ENCODE results near the gene COMMD8. TPM values are rescaled to one million over a fixed set of nuclear protein-coding genes. Genes with fewer than 3 reads are reported as not detected.

The COMMD8 gene
- total RNA-seq, 2 experiments from 2014 or later = 4.4 to 5.4 TPM

DNA sequence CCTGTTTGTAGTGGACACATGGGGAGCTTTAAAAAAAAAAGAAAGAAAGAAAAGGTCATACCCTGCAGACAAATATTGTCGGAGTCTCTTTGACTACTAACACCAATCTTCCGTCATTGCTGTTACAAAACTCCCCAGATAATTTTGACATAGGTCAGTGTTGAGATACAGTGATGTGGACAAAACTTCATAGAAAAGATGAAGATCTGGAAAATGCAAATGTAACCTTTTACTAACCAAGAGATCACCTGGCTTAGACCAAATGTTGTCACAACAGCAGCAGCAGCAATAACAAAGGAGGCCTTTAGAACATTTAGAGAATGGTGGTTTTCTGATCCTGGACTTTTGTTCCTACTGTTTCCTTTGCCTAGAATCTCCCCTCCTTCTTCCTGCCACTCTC is 8.1 kb upstream of the COMMD8 start:
- Histone ChIP-seq H3K9me3 (ENCODE audit: control insufficient read depth in 1 of 2, insufficient read depth in 1 of 2, low read length in 2 of 2) (no peaks in the 10 kb centered on the region), H3K4me1 (ENCODE audit: insufficient read depth, low read length) (no peaks in the 10 kb centered on the region), H3K27ac (ENCODE audit: low read depth in 1 of 2, low read length in 2 of 2) (no peak overlapping the region), H3K27me3 (ENCODE audit: control insufficient read depth in 1 of 2, insufficient read depth in 2 of 2, low read length in 2 of 2) (peaks cover 0 to 3% of the 10 kb centered on the region in 2 experiments), H3K36me3 (ENCODE audit: insufficient read depth, low read length) (no peaks in the 10 kb centered on the region), H3K4me3 (ENCODE audit: low read length) (no peak overlapping the region)
- TF ChIP-seq CTCF (IDR thresholded peaks at IDR 0.05) = no peak
- intact Hi-C loops (cut with DNase I, micrococcal nuclease) = no loop called here
- H3K27ac Mint-ChIP-seq = no peak overlapping the region
- DNase-seq = no peak
- ChIA-PET CTCF (interaction anchor here (1.5 kb wide), 1 partner anchor 17 kb away, joined by 3 read pairs; no protein-coding TSS in a partner anchor), POLR2A (interaction anchor here (3.3 kb wide), 1 partner anchor 13 kb away, joined by 12 read pairs; the partner anchor contains the start of gene ATP10D)
- ATAC-seq (ENCODE audit: poor library complexity) = no peak
- H3K27me3 Mint-ChIP-seq = peaks cover 6% of the 10 kb centered on the region
- no peak overlapping the region for H3K4me3 Mint-ChIP-seq
- H3K9me3 Mint-ChIP-seq = no peaks in the 10 kb centered on the region
- H3K36me3 Mint-ChIP-seq (ENCODE audit: low read depth) = no peaks in the 10 kb centered on the region
- no peaks in the 10 kb centered on the region for H3K4me1 Mint-ChIP-seq (ENCODE audit: low read depth)

GRCh38 chr4:47471064-47471463 is 7.6 kb upstream of the COMMD8 start:
- ChIA-PET CTCF (no interaction called here), POLR2A (interaction anchor here (3.3 kb wide), 1 partner anchor 13 kb away, joined by 12 read pairs; the partner anchor contains the start of gene ATP10D)
- H3K4me3 Mint-ChIP-seq = no peak overlapping the region
- Histone ChIP-seq H3K4me3 (ENCODE audit: low read length) (no peak overlapping the region), H3K4me1 (ENCODE audit: insufficient read depth, low read length) (no peaks in the 10 kb centered on the region), H3K27me3 (ENCODE audit: control insufficient read depth in 1 of 2, insufficient read depth in 2 of 2, low read length in 2 of 2) (peaks cover 0 to 3% of the 10 kb centered on the region in 2 experiments), H3K27ac (ENCODE audit: low read depth in 1 of 2, low read length in 2 of 2) (no peak overlapping the region), H3K36me3 (ENCODE audit: insufficient read depth, low read length) (no peaks in the 10 kb centered on the region), H3K9me3 (ENCODE audit: control insufficient read depth in 1 of 2, insufficient read depth in 1 of 2, low read length in 2 of 2) (no peaks in the 10 kb centered on the region)
- intact Hi-C loops (cut with DNase I, micrococcal nuclease) = no loop called here
- H3K27ac Mint-ChIP-seq = no peak overlapping the region
- ATAC-seq (ENCODE audit: poor library complexity) = no peak
- DNase-seq = no peak
- H3K9me3 Mint-ChIP-seq = no peaks in the 10 kb centered on the region
- TF ChIP-seq CTCF (IDR thresholded peaks at IDR 0.05) = no peak
- H3K27me3 Mint-ChIP-seq = peaks cover 6% of the 10 kb centered on the region
- no peaks in the 10 kb centered on the region for H3K36me3 Mint-ChIP-seq (ENCODE audit: low read depth)
- H3K4me1 Mint-ChIP-seq (ENCODE audit: low read depth) = no peaks in the 10 kb centered on the region

DNA sequence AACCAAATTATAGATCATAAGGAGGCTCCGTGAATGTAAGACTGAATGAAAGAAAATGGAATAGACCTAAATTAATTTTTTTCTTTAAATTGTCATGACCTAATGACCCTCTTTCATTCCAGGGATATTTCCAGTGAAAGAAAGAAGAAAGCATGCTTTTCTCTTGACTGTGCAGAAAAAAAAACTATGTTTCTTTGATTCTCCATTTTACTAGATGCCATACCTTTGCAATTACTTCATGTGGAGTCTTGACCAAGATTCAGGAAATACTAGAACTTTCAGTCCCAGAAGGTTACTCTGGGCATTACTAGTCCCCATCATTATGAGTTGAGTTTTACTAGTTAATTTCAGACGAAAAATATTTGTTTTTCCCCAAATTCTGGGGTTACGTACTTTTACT is 6.4 kb upstream of the COMMD8 start:
- no peak for DNase-seq
- no peak for TF ChIP-seq CTCF (IDR thresholded peaks at IDR 0.05)
- intact Hi-C loops (cut with DNase I, micrococcal nuclease) = loop anchor here in 1 of 2 experiments (10.0 kb wide), 2 partner anchors 545 to 865 kb away; partner anchors contain the start of genes CNGA1 and NIPAL1
- Mint-ChIP-seq H3K27ac (no peak overlapping the region), H3K27me3 (peaks cover 6% of the 10 kb centered on the region), H3K4me3 (no peak overlapping the region), H3K9me3 (no peaks in the 10 kb centered on the region), H3K36me3 (ENCODE audit: low read depth) (no peaks in the 10 kb centered on the region), H3K4me1 (ENCODE audit: low read depth) (no peaks in the 10 kb centered on the region)
- ChIA-PET CTCF (no interaction called here), POLR2A (interaction anchor here (3.3 kb wide), 1 partner anchor 14 kb away, joined by 12 read pairs; the partner anchor contains the start of gene ATP10D)
- Histone ChIP-seq H3K36me3 (ENCODE audit: insufficient read depth, low read length) (no peaks in the 10 kb centered on the region), H3K27me3 (ENCODE audit: control insufficient read depth in 1 of 2, insufficient read depth in 2 of 2, low read length in 2 of 2) (peaks cover 0 to 3% of the 10 kb centered on the region in 2 experiments), H3K4me3 (ENCODE audit: low read length) (no peak overlapping the region), H3K4me1 (ENCODE audit: insufficient read depth, low read length) (no peaks in the 10 kb centered on the region), H3K27ac (ENCODE audit: low read depth in 1 of 2, low read length in 2 of 2) (no peak overlapping the region), H3K9me3 (ENCODE audit: control insufficient read depth in 1 of 2, insufficient read depth in 1 of 2, low read length in 2 of 2) (no peaks in the 10 kb centered on the region)
- no peak for ATAC-seq (ENCODE audit: poor library complexity)
